Erythroblast (primary cell): ENCODE data around the gene C2CD2.

Source experiments
- GATA1 ChIP-seq: IDR thresholded peaks from 2 replicates; pipeline ENCODE4 v1.6.1; 2011; ENCODE audit warnings: low read depth, mild to moderate bottlenecking, control low read depth, low read length, moderate library complexity
- POLR2A ChIP-seq: IDR thresholded peaks from 2 replicates; pipeline ENCODE4 v1.6.1; 2011; ENCODE audit warnings: mild to moderate bottlenecking, low read length

- TF ChIP-seq POLR2A (no peak), GATA1 (no peak)
These were observed 47.1 kb upstream of the C2CD2 start for GRCh38 chr21:42000908-42001307.
